GM12878 (cell line): Measurements from ENCODE around the gene SSX2IP. TPM values are rescaled to one million over a fixed set of nuclear protein-coding genes. Genes with fewer than 3 reads are reported as not detected.

Experiments used
- ATAC-seq: fragments of 200-7000 bp; cut with Tn5 transposase; 3 replicates; pipeline ENCODE4 v1.9.1; 2020; ENCODE audit warnings: mild to moderate bottlenecking, moderate library complexity
- BruUV-seq: library from RNA; stranded (reverse); fragments of 400-500 nt; replicated peaks from 2 replicates; lab custom pipeline; 2021; lab: Mats Ljungman, UMichigan
- CTCF ChIA-PET: fragments of 300-600 bp; sonication (Branson Sonifier 250); formaldehyde crosslinking; extraction: SDS; loops from one replicate; lab custom pipeline; 2021; ENCODE audit warnings: inconsistent platforms; lab: Yijun Ruan, JAX
- POLR2A ChIA-PET: fragments of 350-600 bp; formaldehyde crosslinking; extraction: SDS; loops from one replicate; lab custom pipeline; 2021; ENCODE audit warnings: inconsistent platforms; lab: Charles Lee
- RAD21 ChIA-PET: fragments of 300-600 bp; sonication (Branson Sonifier 250); formaldehyde crosslinking; loops from one replicate; lab custom pipeline; 2023; ENCODE audit warnings: antibody characterized with exemption; ENCODE audit not compliant: unreplicated experiment; lab: Charles Lee
- SMC1A ChIA-PET: fragments of 300-600 bp; sonication (Branson Sonifier 250); formaldehyde crosslinking; loops from one replicate; lab custom pipeline; 2023; ENCODE audit not compliant: unreplicated experiment, uncharacterized antibody; lab: Charles Lee
- DNase-seq: peaks from one replicate; pipeline ENCODE4 v3.0.0-alpha.2; 2011; ENCODE audit warnings: low read depth, low spot score
- FAIRE-seq: peaks from 3 replicates; lab custom pipeline; 2011; peaks lifted over from hg19 to GRCh38; lab: Jason Lieb, UNC
- H2AFZ ChIP-seq: 2 replicates; pipeline ENCODE4 v1.6.0; 2011; ENCODE audit warnings: low read depth, low read length, control low read depth; ENCODE audit not compliant: control insufficient read depth
- H3K27ac ChIP-seq: 2 replicates; pipeline ENCODE4 v1.5.1; 2011; ENCODE audit warnings: control low read depth; ENCODE audit not compliant: control insufficient read depth, insufficient read depth
- H3K27me3 ChIP-seq, 2 experiments: replicated peaks in 1 of 2; 2 replicates each; pipeline versions ENCODE4 v1.6.0 to v1.6.1; 2011; ENCODE audit warnings: low read length in 1 of 2; ENCODE audit not compliant: control insufficient read depth in 2 of 2, insufficient read depth in 2 of 2
- H3K36me3 ChIP-seq, 2 experiments: 2 replicates each; pipeline ENCODE4 v1.5.1; 2011; ENCODE audit warnings: low read length in 1 of 2; ENCODE audit not compliant: control insufficient read depth in 2 of 2, insufficient read depth in 2 of 2
- H3K4me1 ChIP-seq: 2 replicates; pipeline ENCODE4 v1.6.1; 2011; ENCODE audit warnings: mild to moderate bottlenecking, low read length, moderate library complexity, mixed read lengths; ENCODE audit not compliant: control insufficient read depth, insufficient read depth
- H3K4me2 ChIP-seq: 2 replicates; pipeline ENCODE4 v1.6.0; 2011; ENCODE audit warnings: control low read depth; ENCODE audit not compliant: control insufficient read depth, insufficient read depth
- H3K4me3 ChIP-seq: fragments of 200-600 bp; sonication (generic); 2 replicates; pipeline ENCODE4 v1.5.1; 2016
- H3K79me2 ChIP-seq: 2 replicates; pipeline ENCODE4 v1.6.0; 2011; ENCODE audit warnings: low read length; ENCODE audit not compliant: control insufficient read depth, insufficient read depth
- H3K9ac ChIP-seq: 2 replicates; pipeline ENCODE4 v1.8.0; 2011; ENCODE audit warnings: low read length, control low read depth, mixed read lengths; ENCODE audit not compliant: control insufficient read depth, insufficient read depth
- H3K9me3 ChIP-seq: replicated peaks from 3 replicates; pipeline ENCODE4 v1.5.1; 2011; ENCODE audit warnings: mild to moderate bottlenecking, low read length; ENCODE audit not compliant: control insufficient read depth, insufficient read depth
- H4K20me1 ChIP-seq: 2 replicates; pipeline ENCODE4 v1.6.0; 2011; ENCODE audit not compliant: control insufficient read depth, insufficient read depth
- CREM ChIP-seq: IDR thresholded peaks from 2 replicates; pipeline ENCODE4 v1.6.1; 2014; ENCODE audit warnings: antibody characterized with exemption, low read depth
- HDAC6 ChIP-seq: fragments of 200-600 bp; sonication (generic); IDR thresholded peaks from one replicate; pipeline ENCODE4 v1.8.0; 2017; ENCODE audit warnings: antibody characterized with exemption; ENCODE audit not compliant: unreplicated experiment
- JUNB ChIP-seq: IDR thresholded peaks from 2 replicates; pipeline ENCODE4 v1.6.1; 2016; ENCODE audit warnings: antibody characterized with exemption, mild to moderate bottlenecking
- NFIC ChIP-seq: IDR thresholded peaks from 2 replicates; pipeline ENCODE4 v1.6.1; 2012; ENCODE audit warnings: low read depth, mild to moderate bottlenecking, inconsistent platforms, low read length, moderate library complexity
- PRDM15 ChIP-seq: fragments of 450-650 bp; formaldehyde crosslinking; IDR thresholded peaks from 2 replicates; pipeline ENCODE4 v1.4.0; 2020; ENCODE audit warnings: mild to moderate bottlenecking, moderate library complexity
- STAT1 ChIP-seq: fragments of 450-650 bp; conservative IDR thresholded peaks from 2 replicates; pipeline ENCODE4 v1.6.1; 2014; ENCODE audit warnings: antibody characterized with exemption, mild to moderate bottlenecking
- WGBS: methylation state at CpG from one replicate; pipeline ENCODE4 v1.1.6; 2016; ENCODE audit warnings: low lambda C conversion rate; ENCODE audit not compliant: insufficient replicate concordance, insufficient coverage; ENCODE audit errors: missing lambda C conversion rate; 5-methylcytosine and 5-hydroxymethylcytosine counted together
- in situ Hi-C: fragments of 300-500 bp; cut with MboI; formaldehyde crosslinking; loops from 9 replicates; pipeline ENCODE4 v1.14.3; 2018; ENCODE audit warnings: mixed read lengths
- intact Hi-C: fragments of 100-400 bp; cut with micrococcal nuclease; formaldehyde crosslinking; loops from one replicate; pipeline ENCODE4 v1.14.2; 2022; ENCODE audit not compliant: unreplicated experiment
- polyA plus RNA-seq, 11 experiments: library from polyadenylated mRNA; depleted of rRNA in 4 of 11; unstranded in 6 of 11; stranded (reverse) in 5 of 11; fragments of >200 nt; fragmentation: Nextera tagmentation in 4 of 11; fragmentation: Illumina TruSeq in 1 of 11; extraction: Ambion mirVana in 4 of 11; extraction: Trizol in 1 of 11; gene quantifications; 1 replicate in 1 of 11; 2 replicates in 10 of 11; pipeline versions ENCODE4 v1.2.1 to v1.2.3, GENCODE V29; 2011 to 2016; ENCODE audit warnings: inconsistent platforms in 2 of 11, missing spikeins in 2 of 11, low read depth in 1 of 11
- total RNA-seq, 4 experiments: library from RNA; depleted of rRNA in 3 of 4; stranded (reverse); fragments of >200 nt in 3 of 4; fragmentation: Illumina TruSeq in 1 of 4; extraction: Trizol in 1 of 4; gene quantifications; 2 replicates each; pipeline versions ENCODE4 v1.2.1 to v1.2.3, GENCODE V29; 2013 to 2021

SSX2IP gene
- total and polyA plus RNA-seq, 10 of the 15 experiments (the other 5 are each of a cell fraction or from before 2014, with no cell fraction given): 3.3 to 14.0 (median 10.4) TPM

- ChIA-PET CTCF (interaction anchor here (1.0 to 2.2 kb wide), 6 partner anchors 9 to 38 kb away, joined by 3 to 7 read pairs (median 6); no protein-coding TSS in a partner anchor), RAD21 (interaction anchor here (0.6 to 2.6 kb wide), 7 partner anchors 9 to 47 kb away, joined by 3 to 8 read pairs (median 4); no protein-coding TSS in a partner anchor)
- no TSS peak for BruUV-seq
- intact Hi-C loops (no loop called here), in situ Hi-C loops (no loop called here)
- no peak overlapping the region for H3K9ac ChIP-seq
- no peaks in the 10 kb centered on the region for H4K20me1 ChIP-seq
- no peak overlapping the region for H3K4me2 ChIP-seq
- H3K27ac ChIP-seq: no peak overlapping the region
- FAIRE-seq: no peak
- H3K79me2 ChIP-seq: no peaks in the 10 kb centered on the region
- TF ChIP-seq STAT1 (no peak), NFIC (no peak), PRDM15 (CRISPR knock-in tag) (no peak), CREM (no peak), JUNB (no peak), HDAC6 (no peak)
- TF ChIP-seq, all 136 proteins: peak for 0
- H3K4me1 ChIP-seq: no peaks in the 10 kb centered on the region
- POLR2A ChIA-PET: interaction anchor here (0.8 to 2.5 kb wide), 7 partner anchors 8 to 41 kb away, joined by 3 to 6 read pairs (median 4); partner anchors contain the start of gene SSX2IP
- DNase-seq (no peak), ATAC-seq (peak; percentile 25)
- H2AFZ ChIP-seq: no peak overlapping the region
- no peaks in the 10 kb centered on the region for H3K27me3 ChIP-seq
- no peaks in the 10 kb centered on the region for H3K36me3 ChIP-seq
- H3K4me3 ChIP-seq: no peak overlapping the region
- H3K9me3 ChIP-seq: no peaks in the 10 kb centered on the region
- WGBS: 26% methylated on average over 3 of the region's 3 CpGs
- SMC1A ChIA-PET: interaction anchor here (0.8 to 2.6 kb wide), 13 partner anchors 8 to 37 kb away, joined by 3 to 24 read pairs (median 4); no protein-coding TSS in a partner anchor
Observed at GRCh38 chr1:84715342-84716019, 25.2 kb upstream of the SSX2IP start.
